Measurements from ENCODE around the gene PTPRN2.

The PTPRN2 gene

DNA sequence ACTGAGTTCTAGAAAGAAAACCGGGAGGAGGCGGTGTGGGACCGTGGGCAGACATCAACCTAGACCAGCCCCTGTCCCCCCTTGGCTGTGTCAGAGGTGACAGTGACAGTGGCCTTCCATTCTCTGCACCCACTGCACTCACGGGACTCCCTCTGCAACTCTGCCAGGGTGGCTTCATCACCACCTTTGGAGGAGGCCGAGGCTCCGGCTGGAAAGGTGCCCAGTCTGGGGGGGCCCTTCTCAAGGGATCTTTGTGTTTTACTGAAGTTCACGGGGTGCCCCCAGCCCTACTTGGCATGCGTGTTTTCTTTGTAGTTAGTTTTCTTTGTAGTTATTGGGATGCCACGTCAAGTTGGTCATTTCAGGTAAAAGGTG lies 833.2 kb downstream of the PTPRN2 start:
- H3K4me3 ChIP-seq (ENCODE audit: low read depth, low read length) = no peak overlapping the region
- TF ChIP-seq, protein P1, sequence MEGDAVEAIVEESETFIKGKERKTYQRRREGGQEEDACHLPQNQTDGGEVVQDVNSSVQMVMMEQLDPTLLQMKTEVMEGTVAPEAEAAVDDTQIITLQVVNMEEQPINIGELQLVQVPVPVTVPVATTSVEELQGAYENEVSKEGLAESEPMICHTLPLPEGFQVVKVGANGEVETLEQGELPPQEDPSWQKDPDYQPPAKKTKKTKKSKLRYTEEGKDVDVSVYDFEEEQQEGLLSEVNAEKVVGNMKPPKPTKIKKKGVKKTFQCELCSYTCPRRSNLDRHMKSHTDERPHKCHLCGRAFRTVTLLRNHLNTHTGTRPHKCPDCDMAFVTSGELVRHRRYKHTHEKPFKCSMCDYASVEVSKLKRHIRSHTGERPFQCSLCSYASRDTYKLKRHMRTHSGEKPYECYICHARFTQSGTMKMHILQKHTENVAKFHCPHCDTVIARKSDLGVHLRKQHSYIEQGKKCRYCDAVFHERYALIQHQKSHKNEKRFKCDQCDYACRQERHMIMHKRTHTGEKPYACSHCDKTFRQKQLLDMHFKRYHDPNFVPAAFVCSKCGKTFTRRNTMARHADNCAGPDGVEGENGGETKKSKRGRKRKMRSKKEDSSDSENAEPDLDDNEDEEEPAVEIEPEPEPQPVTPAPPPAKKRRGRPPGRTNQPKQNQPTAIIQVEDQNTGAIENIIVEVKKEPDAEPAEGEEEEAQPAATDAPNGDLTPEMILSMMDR (IDR thresholded peaks at IDR 0.05; ENCODE audit: low read depth, low read length) = no peak

- TF ChIP-seq, protein P1 (IDR thresholded peaks at IDR 0.05; ENCODE audit: low read depth, low read length) = no peak
- H3K4me3 ChIP-seq (ENCODE audit: low read depth, low read length) = no peak overlapping the region
Measured at GRCh38 chr7:157753713-157754415, 833.8 kb downstream of the PTPRN2 start.

DNA sequence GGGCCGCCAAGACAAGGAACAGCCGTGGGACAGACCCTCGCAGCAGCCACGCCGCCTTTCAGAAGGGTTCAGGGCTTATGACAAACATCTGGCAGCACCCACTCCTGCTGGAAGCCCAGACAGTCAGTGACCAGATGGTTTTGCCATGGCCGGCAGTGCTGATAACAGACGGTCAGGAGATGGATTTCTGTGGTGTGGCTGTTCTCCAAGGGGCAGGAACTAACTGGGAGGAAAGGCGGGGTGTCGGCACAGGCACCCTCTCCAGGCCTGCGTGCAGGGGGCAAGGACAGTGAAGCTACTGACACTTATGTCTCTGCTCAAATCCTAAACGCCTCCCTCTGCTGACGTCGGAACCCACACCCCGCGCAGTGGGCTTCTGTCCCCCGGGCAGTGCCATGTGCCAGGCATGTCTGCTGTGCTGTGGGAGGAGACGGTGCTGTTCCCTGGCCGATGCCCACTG lies 834.8 kb downstream of the PTPRN2 start:
- H3K4me3 ChIP-seq (ENCODE audit: low read depth, low read length) = no peak overlapping the region
- TF ChIP-seq, protein P1 (IDR thresholded peaks at IDR 0.05; ENCODE audit: low read depth, low read length) = no peak

- TF ChIP-seq, protein P1 (IDR thresholded peaks at IDR 0.05; ENCODE audit: low read depth, low read length) = no peak
- no peak overlapping the region for H3K4me3 ChIP-seq (ENCODE audit: low read depth, low read length)
Measured at GRCh38 chr7:157751951-157752673, 835.5 kb downstream of the PTPRN2 start.

GRCh38 chr7:157751406-157751805 lies 836.2 kb downstream of the PTPRN2 start:
- H3K4me3 ChIP-seq (ENCODE audit: low read depth, low read length) = no peak overlapping the region
- TF ChIP-seq, protein P1 (IDR thresholded peaks at IDR 0.05; ENCODE audit: low read depth, low read length) = no peak

- TF ChIP-seq, protein P1 (IDR thresholded peaks at IDR 0.05; ENCODE audit: low read depth, low read length) = no peak
- no peak overlapping the region for H3K4me3 ChIP-seq (ENCODE audit: low read depth, low read length)
Measured at GRCh38 chr7:157750291-157750690, 837.3 kb downstream of the PTPRN2 start.

Measured in WI38 (cell line).